HepG2 (cell line): ENCODE data around the gene NCS1. TPM values are rescaled to one million over a fixed set of nuclear protein-coding genes. Genes with fewer than 3 reads are reported as not detected.

Experiments used
- ATAC-seq: fragments of 200-7000 bp; cut with Tn5 transposase; 3 replicates; pipeline ENCODE4 v1.9.1; 2020; ENCODE audit warnings: mild to moderate bottlenecking, moderate library complexity
- BruUV-seq: library from RNA; stranded (reverse); fragments of 400-500 nt; replicated peaks from 2 replicates; lab custom pipeline; 2021; lab: Mats Ljungman, UMichigan
- CTCF ChIA-PET: fragments of 300-600 bp; formaldehyde crosslinking; extraction: SDS; loops from one replicate; lab custom pipeline; 2021; ENCODE audit warnings: low total read pairs, inconsistent platforms, low intra/inter-chr PET ratio; lab: Yijun Ruan, JAX
- POLR2A ChIA-PET: fragments of 350-600 bp; sonication (Branson Sonifier 250); formaldehyde crosslinking; loops from one replicate; lab custom pipeline; 2020; ENCODE audit warnings: antibody characterized with exemption, inconsistent platforms; lab: Yijun Ruan, JAX
- DNase-seq: peaks from one replicate; pipeline ENCODE4 v3.0.0-alpha.2; 2015; ENCODE audit warnings: low spot score
- FAIRE-seq: peaks from 3 replicates; lab custom pipeline; 2011; peaks lifted over from hg19 to GRCh38; lab: Jason Lieb, UNC
- H2AFZ ChIP-seq: one replicate; pipeline ENCODE4 v1.6.1; 2011; ENCODE audit warnings: low read length, inconsistent platforms
- H3K27ac ChIP-seq: fragments of 300-600 bp; 3 replicates; pipeline ENCODE4 v1.8.0; 2011; ENCODE audit warnings: mixed run types, mild to moderate bottlenecking, mixed read lengths, low read length, inconsistent platforms; ENCODE audit not compliant: insufficient read depth; ENCODE audit errors: extremely low read length
- H3K27me3 ChIP-seq, 2 experiments: fragments of 200-600 bp in 1 of 2; 2 replicates in 1 of 2; 3 replicates in 1 of 2; pipeline versions ENCODE4 v1.6.0 to v1.8.0; 2011; ENCODE audit warnings: low read length in 2 of 2, mild to moderate bottlenecking in 2 of 2, moderate library complexity in 2 of 2, inconsistent platforms in 1 of 2; ENCODE audit not compliant: insufficient read depth in 2 of 2, control insufficient read depth in 1 of 2
- H3K36me3 ChIP-seq, 2 experiments: fragments of 200-600 bp in 1 of 2; replicated peaks in 1 of 2; 2 replicates in 1 of 2; 3 replicates in 1 of 2; pipeline versions ENCODE4 v1.5.1 to v1.8.0; 2011; ENCODE audit warnings: low read length in 2 of 2, inconsistent platforms in 1 of 2; ENCODE audit not compliant: insufficient read depth in 2 of 2, control insufficient read depth in 1 of 2
- H3K4me1 ChIP-seq: 2 replicates; pipeline ENCODE4 v1.5.1; 2012; ENCODE audit warnings: low read length, inconsistent platforms; ENCODE audit not compliant: insufficient read depth
- H3K4me2 ChIP-seq: 2 replicates; pipeline ENCODE4 v1.6.0; 2011; ENCODE audit warnings: low read depth, low read length, inconsistent platforms
- H3K4me3 ChIP-seq, 3 experiments: fragments of 200-600 bp in 1 of 3; sonication (generic), shearing (Covaris generic) in 1 of 3; replicated peaks in 1 of 3; 2 replicates each; pipeline ENCODE4 v1.5.1; 2011 to 2016; ENCODE audit warnings: low read length in 3 of 3, inconsistent platforms in 2 of 3, low read depth in 2 of 3, mild to moderate bottlenecking in 2 of 3, control low read depth in 1 of 3, mixed read lengths in 1 of 3; ENCODE audit not compliant: insufficient read depth in 1 of 3
- H3K79me2 ChIP-seq: one replicate; pipeline ENCODE4 v1.6.1; 2011; ENCODE audit warnings: low read length, inconsistent platforms; ENCODE audit not compliant: insufficient read depth
- H3K9ac ChIP-seq: 2 replicates; pipeline ENCODE4 v1.6.0; 2011; ENCODE audit warnings: mild to moderate bottlenecking, low read depth, low read length, inconsistent platforms; ENCODE audit not compliant: insufficient read depth
- H3K9me3 ChIP-seq: 2 replicates; pipeline ENCODE4 v1.5.1; 2012; ENCODE audit warnings: mild to moderate bottlenecking, low read length
- H4K20me1 ChIP-seq: 2 replicates; pipeline ENCODE4 v1.6.0; 2011; ENCODE audit warnings: inconsistent platforms, mild to moderate bottlenecking, low read length, moderate library complexity; ENCODE audit not compliant: insufficient read depth
- CHCHD3 ChIP-seq: sonication (generic); formaldehyde crosslinking; IDR thresholded peaks from 2 replicates; pipeline ENCODE4 v1.8.0; 2022; ENCODE audit warnings: mild to moderate bottlenecking, missing genetic modification reagents, moderate library complexity
- DR1 ChIP-seq: sonication (generic); formaldehyde crosslinking; IDR thresholded peaks from 2 replicates; pipeline ENCODE4 v1.8.0; 2021; ENCODE audit warnings: mild to moderate bottlenecking, missing genetic modification reagents, inconsistent platforms
- RBM39 ChIP-seq: fragments of 200-400 bp; formaldehyde crosslinking; IDR thresholded peaks from one replicate; pipeline ENCODE4 v1.6.1; 2018; ENCODE audit warnings: antibody characterized with exemption, mild to moderate bottlenecking, low read depth, low read length; ENCODE audit not compliant: poor library complexity, severe bottlenecking
- REST ChIP-seq, 2 experiments: IDR thresholded peaks; 2 replicates each; pipeline ENCODE4 v1.6.1; 2011 to 2012; ENCODE audit warnings: low read length in 2 of 2, borderline replicate concordance in 1 of 2, low read depth in 1 of 2, mild to moderate bottlenecking in 1 of 2, moderate library complexity in 1 of 2
- SKIL ChIP-seq: sonication (generic); formaldehyde crosslinking; IDR thresholded peaks from 2 replicates; pipeline ENCODE4 v1.8.0; 2022; ENCODE audit warnings: missing genetic modification reagents, mild to moderate bottlenecking, moderate library complexity, borderline replicate concordance
- TFAP4 ChIP-seq: sonication (generic); IDR thresholded peaks from 2 replicates; pipeline ENCODE4 v1.6.1; 2016; ENCODE audit warnings: low read depth, borderline replicate concordance
- ZNF335 ChIP-seq: sonication (generic); formaldehyde crosslinking; IDR thresholded peaks from 2 replicates; pipeline ENCODE4 v1.4.0; 2020; ENCODE audit warnings: missing genetic modification reagents
- ZNF768 ChIP-seq: sonication (generic); formaldehyde crosslinking; IDR thresholded peaks from 2 replicates; pipeline ENCODE4 v1.4.0; 2020; ENCODE audit warnings: missing genetic modification reagents
- ZNF792 ChIP-seq: IDR thresholded peaks from 2 replicates; pipeline ENCODE4 v1.6.1; 2016
- WGBS: methylation state at CpG from one replicate; pipeline ENCODE4 v1.1.6; 2017; ENCODE audit warnings: low lambda C conversion rate; 5-methylcytosine and 5-hydroxymethylcytosine counted together
- in situ Hi-C: cut with HindIII; loops from 2 replicates; pipeline ENCODE4 v1.10.0; 2017; ENCODE audit warnings: low pct_unique_long_range_greater_than_20kb; ENCODE audit not compliant: extremely low pct_ligation_motif_present
- intact Hi-C: fragments of 100-400 bp; cut with micrococcal nuclease; formaldehyde crosslinking; loops from one replicate; pipeline ENCODE4 v1.10.0; 2022; ENCODE audit not compliant: unreplicated experiment
- polyA plus RNA-seq, 8 experiments: library from polyadenylated mRNA; depleted of rRNA in 3 of 8; stranded (reverse) in 7 of 8; unstranded in 1 of 8; fragments of >200 nt; fragmentation: Illumina TruSeq in 4 of 8; extraction: Trizol in 4 of 8; gene quantifications; 2 replicates each; pipeline versions ENCODE4 v1.2.1 to v1.2.3, GENCODE V29; 2011 to 2016; ENCODE audit warnings: low read depth in 4 of 8, missing spikeins in 1 of 8, mixed read lengths in 1 of 8; ENCODE audit not compliant: insufficient read depth in 1 of 8
- total RNA-seq, 5 experiments: library from RNA; depleted of rRNA; stranded (reverse); fragments of >200 nt; fragmentation: Illumina TruSeq; extraction: Trizol; gene quantifications; 2 replicates each; pipeline ENCODE4 v1.2.3, GENCODE V29; 2016; ENCODE audit warnings: low read depth in 1 of 5

NCS1 gene
- total and polyA plus RNA-seq, 2 of the 13 experiments (the other 11 are each of a cell fraction or from before 2014, with no cell fraction given) = 4.7 to 6.1 TPM

- Histone ChIP-seq H3K4me1 (no peaks in the 10 kb centered on the region), H4K20me1 (no peaks in the 10 kb centered on the region), H3K9ac (no peak overlapping the region), H3K4me2 (no peak overlapping the region), H3K27me3 (no peaks in the 10 kb centered on the region), H3K36me3 (no peaks in the 10 kb centered on the region), H3K9me3 (no peaks in the 10 kb centered on the region), H3K79me2 (no peaks in the 10 kb centered on the region), H2AFZ (no peak overlapping the region), H3K27ac (no peak overlapping the region), H3K4me3 (no peak overlapping the region)
- FAIRE-seq = no peak
- ChIA-PET CTCF (no interaction called here), POLR2A (no interaction called here)
- in situ Hi-C loops = no loop called here
- 85% methylated on average over 14 of the region's 14 CpGs for WGBS
- intact Hi-C loops = no loop called here
- no peak for ATAC-seq
- DNase-seq = no peak
- TF ChIP-seq ZNF792 (no peak), TFAP4 (no peak), RBM39 (no peak), CHCHD3 (CRISPR knock-in tag) (no peak), SKIL (no peak), REST (IDR thresholded peaks at IDR 0.05; ENCODE audit: borderline replicate concordance in 1 of 2, low read depth in 1 of 2, low read length in 2 of 2) (no peak), ZNF335 (CRISPR knock-in tag) (no peak), DR1 (CRISPR knock-in tag) (no peak), ZNF768 (CRISPR knock-in tag) (no peak)
- no TSS peak for BruUV-seq
Measured at GRCh38 chr9:130209422-130209821, 37.2 kb downstream of the NCS1 start.
